HepG2 (cell line): Measurements from ENCODE around the gene ZNF185. TPM values are rescaled to one million over a fixed set of nuclear protein-coding genes. Genes with fewer than 3 reads are reported as not detected.

Experiments
- ATAC-seq: fragments of 200-7000 bp; cut with Tn5 transposase; 3 replicates; pipeline ENCODE4 v1.9.1; 2020; ENCODE audit warnings: mild to moderate bottlenecking, moderate library complexity
- BruUV-seq: library from RNA; stranded (reverse); fragments of 400-500 nt; replicated peaks from 2 replicates; lab custom pipeline; 2021; lab: Mats Ljungman, UMichigan
- CTCF ChIA-PET: fragments of 300-600 bp; formaldehyde crosslinking; extraction: SDS; loops from one replicate; lab custom pipeline; 2021; ENCODE audit warnings: low total read pairs, inconsistent platforms, low intra/inter-chr PET ratio; lab: Yijun Ruan, JAX
- POLR2A ChIA-PET: fragments of 350-600 bp; sonication (Branson Sonifier 250); formaldehyde crosslinking; loops from one replicate; lab custom pipeline; 2020; ENCODE audit warnings: antibody characterized with exemption, inconsistent platforms; lab: Yijun Ruan, JAX
- DNase-seq: peaks from one replicate; pipeline ENCODE4 v3.0.0-alpha.2; 2015; ENCODE audit warnings: low spot score
- FAIRE-seq: peaks from 3 replicates; lab custom pipeline; 2011; peaks lifted over from hg19 to GRCh38; lab: Jason Lieb, UNC
- H2AFZ ChIP-seq: one replicate; pipeline ENCODE4 v1.6.1; 2011; ENCODE audit warnings: low read length, inconsistent platforms
- H3K27ac ChIP-seq: fragments of 300-600 bp; 3 replicates; pipeline ENCODE4 v1.8.0; 2011; ENCODE audit warnings: mixed run types, mild to moderate bottlenecking, mixed read lengths, low read length, inconsistent platforms; ENCODE audit not compliant: insufficient read depth; ENCODE audit errors: extremely low read length
- H3K27me3 ChIP-seq, 2 experiments: fragments of 200-600 bp in 1 of 2; 2 replicates in 1 of 2; 3 replicates in 1 of 2; pipeline versions ENCODE4 v1.6.0 to v1.8.0; 2011; ENCODE audit warnings: low read length in 2 of 2, mild to moderate bottlenecking in 2 of 2, moderate library complexity in 2 of 2, inconsistent platforms in 1 of 2; ENCODE audit not compliant: insufficient read depth in 2 of 2, control insufficient read depth in 1 of 2
- H3K36me3 ChIP-seq, 2 experiments: fragments of 200-600 bp in 1 of 2; replicated peaks in 1 of 2; 2 replicates in 1 of 2; 3 replicates in 1 of 2; pipeline versions ENCODE4 v1.5.1 to v1.8.0; 2011; ENCODE audit warnings: low read length in 2 of 2, inconsistent platforms in 1 of 2; ENCODE audit not compliant: insufficient read depth in 2 of 2, control insufficient read depth in 1 of 2
- H3K4me1 ChIP-seq: 2 replicates; pipeline ENCODE4 v1.5.1; 2012; ENCODE audit warnings: low read length, inconsistent platforms; ENCODE audit not compliant: insufficient read depth
- H3K4me2 ChIP-seq: 2 replicates; pipeline ENCODE4 v1.6.0; 2011; ENCODE audit warnings: low read depth, low read length, inconsistent platforms
- H3K4me3 ChIP-seq, 3 experiments: fragments of 200-600 bp in 1 of 3; sonication (generic), shearing (Covaris generic) in 1 of 3; replicated peaks in 1 of 3; 2 replicates each; pipeline ENCODE4 v1.5.1; 2011 to 2016; ENCODE audit warnings: low read length in 3 of 3, inconsistent platforms in 2 of 3, low read depth in 2 of 3, mild to moderate bottlenecking in 2 of 3, control low read depth in 1 of 3, mixed read lengths in 1 of 3; ENCODE audit not compliant: insufficient read depth in 1 of 3
- H3K79me2 ChIP-seq: one replicate; pipeline ENCODE4 v1.6.1; 2011; ENCODE audit warnings: low read length, inconsistent platforms; ENCODE audit not compliant: insufficient read depth
- H3K9ac ChIP-seq: 2 replicates; pipeline ENCODE4 v1.6.0; 2011; ENCODE audit warnings: mild to moderate bottlenecking, low read depth, low read length, inconsistent platforms; ENCODE audit not compliant: insufficient read depth
- H3K9me3 ChIP-seq: 2 replicates; pipeline ENCODE4 v1.5.1; 2012; ENCODE audit warnings: mild to moderate bottlenecking, low read length
- H4K20me1 ChIP-seq: 2 replicates; pipeline ENCODE4 v1.6.0; 2011; ENCODE audit warnings: inconsistent platforms, mild to moderate bottlenecking, low read length, moderate library complexity; ENCODE audit not compliant: insufficient read depth
- ERF ChIP-seq: IDR thresholded peaks from 2 replicates; pipeline ENCODE4 v1.6.1; 2018; ENCODE audit warnings: missing biosample characterization, missing genetic modification reagents
- MAFK ChIP-seq, 2 experiments: IDR thresholded peaks in 1 of 2; conservative IDR thresholded peaks in 1 of 2; 2 replicates each; pipeline ENCODE4 v1.6.1; 2011; ENCODE audit warnings: improper control_type of control experiment in 2 of 2, low read length in 2 of 2
- TBL1XR1 ChIP-seq: fragments of 150-350 bp; IDR thresholded peaks from 2 replicates; pipeline ENCODE4 v1.6.1; 2014; ENCODE audit warnings: borderline replicate concordance, low read length; ENCODE audit not compliant: partially characterized antibody
- WGBS: methylation state at CpG from one replicate; pipeline ENCODE4 v1.1.6; 2017; ENCODE audit warnings: low lambda C conversion rate; 5-methylcytosine and 5-hydroxymethylcytosine counted together
- in situ Hi-C: cut with HindIII; loops from 2 replicates; pipeline ENCODE4 v1.10.0; 2017; ENCODE audit warnings: low pct_unique_long_range_greater_than_20kb; ENCODE audit not compliant: extremely low pct_ligation_motif_present
- intact Hi-C: fragments of 100-400 bp; cut with micrococcal nuclease; formaldehyde crosslinking; loops from one replicate; pipeline ENCODE4 v1.10.0; 2022; ENCODE audit not compliant: unreplicated experiment
- polyA plus RNA-seq, 8 experiments: library from polyadenylated mRNA; depleted of rRNA in 3 of 8; stranded (reverse) in 7 of 8; unstranded in 1 of 8; fragments of >200 nt; fragmentation: Illumina TruSeq in 4 of 8; extraction: Trizol in 4 of 8; gene quantifications; 2 replicates each; pipeline versions ENCODE4 v1.2.1 to v1.2.3, GENCODE V29; 2011 to 2016; ENCODE audit warnings: low read depth in 4 of 8, missing spikeins in 1 of 8, mixed read lengths in 1 of 8; ENCODE audit not compliant: insufficient read depth in 1 of 8
- total RNA-seq, 5 experiments: library from RNA; depleted of rRNA; stranded (reverse); fragments of >200 nt; fragmentation: Illumina TruSeq; extraction: Trizol; gene quantifications; 2 replicates each; pipeline ENCODE4 v1.2.3, GENCODE V29; 2016; ENCODE audit warnings: low read depth in 1 of 5
- TF ChIP-seq, protein P1 (sequence below): sonication (generic); formaldehyde crosslinking; IDR thresholded peaks from 2 replicates; pipeline ENCODE4 v1.5.0; 2020; ENCODE audit warnings: mild to moderate bottlenecking, missing genetic modification reagents, moderate library complexity

Gene ZNF185
- total and polyA plus RNA-seq, 2 of the 13 experiments (the other 11 are each of a cell fraction or from before 2014, with no cell fraction given): 1.6 to 3.4 TPM

- peaks cover 12% of the 10 kb centered on the region for H3K4me1 ChIP-seq
- no peak overlapping the region for H3K9ac ChIP-seq
- no peaks in the 10 kb centered on the region for H3K36me3 ChIP-seq
- H2AFZ ChIP-seq: no peak overlapping the region
- POLR2A ChIA-PET: no interaction called here
- no peak for ATAC-seq
- BruUV-seq: no TSS peak
- CTCF ChIA-PET: no interaction called here
- no peaks in the 10 kb centered on the region for H3K79me2 ChIP-seq
- no peaks in the 10 kb centered on the region for H4K20me1 ChIP-seq
- in situ Hi-C loops: no loop called here
- H3K4me2 ChIP-seq: no peak overlapping the region
- H3K27me3 ChIP-seq: no peaks in the 10 kb centered on the region; a peak in 1 of 5 replicates
- WGBS: 0% methylated on average over 3 of the region's 4 CpGs
- H3K27ac ChIP-seq: no peak overlapping the region
- TF ChIP-seq, protein P1, sequence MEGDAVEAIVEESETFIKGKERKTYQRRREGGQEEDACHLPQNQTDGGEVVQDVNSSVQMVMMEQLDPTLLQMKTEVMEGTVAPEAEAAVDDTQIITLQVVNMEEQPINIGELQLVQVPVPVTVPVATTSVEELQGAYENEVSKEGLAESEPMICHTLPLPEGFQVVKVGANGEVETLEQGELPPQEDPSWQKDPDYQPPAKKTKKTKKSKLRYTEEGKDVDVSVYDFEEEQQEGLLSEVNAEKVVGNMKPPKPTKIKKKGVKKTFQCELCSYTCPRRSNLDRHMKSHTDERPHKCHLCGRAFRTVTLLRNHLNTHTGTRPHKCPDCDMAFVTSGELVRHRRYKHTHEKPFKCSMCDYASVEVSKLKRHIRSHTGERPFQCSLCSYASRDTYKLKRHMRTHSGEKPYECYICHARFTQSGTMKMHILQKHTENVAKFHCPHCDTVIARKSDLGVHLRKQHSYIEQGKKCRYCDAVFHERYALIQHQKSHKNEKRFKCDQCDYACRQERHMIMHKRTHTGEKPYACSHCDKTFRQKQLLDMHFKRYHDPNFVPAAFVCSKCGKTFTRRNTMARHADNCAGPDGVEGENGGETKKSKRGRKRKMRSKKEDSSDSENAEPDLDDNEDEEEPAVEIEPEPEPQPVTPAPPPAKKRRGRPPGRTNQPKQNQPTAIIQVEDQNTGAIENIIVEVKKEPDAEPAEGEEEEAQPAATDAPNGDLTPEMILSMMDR: 0 out of 2 replicates have a peak, but pooled peaks have one; percentile 13
- no peak for TF ChIP-seq ERF (CRISPR knock-in tag)
- H3K9me3 ChIP-seq: no peaks in the 10 kb centered on the region
- no peak for DNase-seq
- H3K4me3 ChIP-seq: no peak overlapping the region
- FAIRE-seq: peak; percentile 8
- intact Hi-C loops: no loop called here
These were observed 14.2 kb downstream of the ZNF185 start for GRCh38 chrX:152912106-152912505.

- H3K4me3 ChIP-seq: no peak overlapping the region
- H3K79me2 ChIP-seq: no peaks in the 10 kb centered on the region
- 71% methylated on average over 1 of the region's 7 CpGs for WGBS
- H3K9me3 ChIP-seq: no peaks in the 10 kb centered on the region
- H2AFZ ChIP-seq: no peak overlapping the region
- ATAC-seq (no peak), FAIRE-seq (no peak), DNase-seq (no peak)
- in situ Hi-C loops: no loop called here
- no peak overlapping the region for H3K9ac ChIP-seq
- no peak overlapping the region for H3K4me2 ChIP-seq
- ChIA-PET CTCF (no interaction called here), POLR2A (no interaction called here)
- no TSS peak for BruUV-seq
- no peak overlapping the region for H3K27ac ChIP-seq
- no peaks in the 10 kb centered on the region for H3K36me3 ChIP-seq
- no peaks in the 10 kb centered on the region; a peak in 1 of 5 replicates for H3K27me3 ChIP-seq
- H4K20me1 ChIP-seq: no peaks in the 10 kb centered on the region
- TF ChIP-seq MAFK (conservative IDR thresholded peaks at IDR 0.05 in 1 of 2, IDR thresholded peaks at IDR 0.05 in 1 of 2; ENCODE audit: low read length in 2 of 2) (peak; percentile 26 to 37; a peak in 2 of 4 replicates), TBL1XR1 (no peak)
- peaks cover 8% of the 10 kb centered on the region for H3K4me1 ChIP-seq
- intact Hi-C loops: no loop called here
These were observed 14.8 kb downstream of the ZNF185 start for GRCh38 chrX:152912641-152913040.
